Prostate gland (tissue), 2 donors: Measurements from ENCODE around the gene ABHD2. TPM values are rescaled to one million over a fixed set of nuclear protein-coding genes. Genes with fewer than 3 reads are reported as not detected.
"Not testable (repeated sequence)": the region's sequence is repeated elsewhere in the genome, so short reads cannot be mapped to it uniquely, and the experiment has no call there.

ENCODE experiments used
- DNase-seq: peaks from one replicate; pipeline ENCODE4 v3.0.0-alpha.2; 2019; ENCODE audit warnings: low spot score
- H3K27ac ChIP-seq, 2 donors: fragments of 200-600 bp; sonication (generic); 2 replicates each; pipeline ENCODE4 v1.5.1; 2017 to 2019
- H3K27me3 ChIP-seq: fragments of 200-600 bp; sonication (generic); replicated peaks from 2 replicates; pipeline ENCODE4 v1.5.1; 2019; ENCODE audit not compliant: insufficient read depth
- H3K36me3 ChIP-seq, 2 donors: fragments of 200-600 bp; sonication (generic); 1 replicate in 1 of 2; 2 replicates in 1 of 2; pipeline versions ENCODE4 v1.5.1 to v1.8.1; 2017 to 2019
- H3K4me1 ChIP-seq: fragments of 200-600 bp; sonication (generic); replicated peaks from 2 replicates; pipeline ENCODE4 v1.5.1; 2019
- H3K4me3 ChIP-seq, 2 donors: fragments of 200-600 bp; sonication (generic); 2 replicates each; pipeline ENCODE4 v1.5.1; 2017 to 2019
- H3K9me3 ChIP-seq: fragments of 200-600 bp; sonication (generic); 2 replicates; pipeline ENCODE4 v1.5.1; 2017
- CTCF ChIP-seq, 4 experiments: fragments of 200-600 bp in 2 of 4; fragments of 450-650 bp in 2 of 4; sonication (generic) in 2 of 4; IDR thresholded peaks; 1 replicate in 3 of 4; 2 replicates in 1 of 4; pipeline ENCODE4 v1.5.1; 2016 to 2019; ENCODE audit warnings: antibody characterized with exemption in 4 of 4, mild to moderate bottlenecking in 2 of 4, moderate library complexity in 2 of 4
- POLR2A ChIP-seq: fragments of 450-650 bp; IDR thresholded peaks from one replicate; pipeline ENCODE4 v1.6.1; 2016; ENCODE audit warnings: antibody characterized with exemption, mild to moderate bottlenecking
- POLR2AphosphoS5 ChIP-seq: sonication (generic); formaldehyde crosslinking; IDR thresholded peaks from one replicate; pipeline ENCODE4 v1.6.1; 2017; ENCODE audit warnings: antibody characterized with exemption
- WGBS: methylation state at CpG from one replicate; pipeline ENCODE4 v1.1.5; 2018; 5-methylcytosine and 5-hydroxymethylcytosine counted together
- intact Hi-C: fragments of 100-400 bp; cut with DNase I; formaldehyde crosslinking; loops from one replicate; pipeline ENCODE4 v1.14.2; 2022
- small RNA-seq, 2 donors: library from RNA; depleted of rRNA; stranded (forward); fragments of <200 nt; gene quantifications; one replicate each; pipeline ENCODE3, GENCODE V24; 2016
- total RNA-seq, 2 donors: library from RNA; depleted of rRNA; stranded (reverse); fragments of >200 nt; gene quantifications; one replicate each; pipeline ENCODE4 v1.1.0, GENCODE V29; 2016

ABHD2 gene
- total RNA-seq, 2 donors from 2014 or later: 111 to 253 TPM

GRCh38 chr15:89248584-89248983 is 160.3 kb downstream of the ABHD2 start:
- TF ChIP-seq POLR2A (no peak), CTCF (IDR thresholded peaks at IDR 0.05) (no peak), POLR2AphosphoS5 (no peak)
- no peak for DNase-seq
- 97% methylated on average over 2 of the region's 2 CpGs for WGBS
- no peaks in the 10 kb centered on the region for H3K36me3 ChIP-seq
- no peaks in the 10 kb centered on the region for H3K9me3 ChIP-seq
- H3K4me3 ChIP-seq: no peak overlapping the region
- H3K4me1 ChIP-seq: no peaks in the 10 kb centered on the region
- H3K27ac ChIP-seq: no peak overlapping the region
- no peaks in the 10 kb centered on the region for H3K27me3 ChIP-seq
- intact Hi-C loops: loop anchor here (10.0 kb wide), 1 partner anchor 86 kb away; the partner anchor contains the start of gene POLG

- WGBS: 95% methylated on average over 5 of the region's 5 CpGs
- H3K4me1 ChIP-seq, DNase-seq, H3K4me3 ChIP-seq, H3K27ac ChIP-seq, intact Hi-C loops, H3K9me3 ChIP-seq, H3K36me3 ChIP-seq, H3K27me3 ChIP-seq: not testable (repeated sequence)
These were observed 161.9 kb downstream of the ABHD2 start for GRCh38 chr15:89250142-89250541.

Small RNA genes lying within 50 kb of the gene (small RNA-seq; reads per million reads assigned to genes)
- 0 reads per million in 2 donors for gene RNU7-195P

Other genes starting within 250 kb of the ABHD2 start
- 1 to 10 TPM; 2.7 to 5.6 TPM for gene HAPLN3, start 192.9 kb upstream of the ABHD2 start, total RNA-seq
- gene MFGE8, start 175.1 kb upstream of the ABHD2 start, total RNA-seq: 100 to 1,000 TPM in 1 of 2 donors, 10 to 100 TPM in 1; 63.1 to 263 TPM
- gene RLBP1, start 133.1 kb downstream of the ABHD2 start, total RNA-seq: not detected
- 10 to 100 TPM in 1 of 2 donors, 1 to 10 TPM in 1; 7.8 to 22.7 TPM for gene FANCI, start 155.5 kb downstream of the ABHD2 start, total RNA-seq
- gene POLG, start 246.4 kb downstream of the ABHD2 start, total RNA-seq: 10 to 100 TPM; 54.3 to 92.0 TPM